ENCODE data around the gene FAM131B. TPM values are rescaled to one million over a fixed set of nuclear protein-coding genes. Genes with fewer than 3 reads are reported as not detected.

FAM131B gene
- polyA plus RNA-seq, 1 donor (not counting 4 experiments of a cell fraction or from before 2014, with no cell fraction given), result 0.21 TPM

- TF ChIP-seq, protein P1, sequence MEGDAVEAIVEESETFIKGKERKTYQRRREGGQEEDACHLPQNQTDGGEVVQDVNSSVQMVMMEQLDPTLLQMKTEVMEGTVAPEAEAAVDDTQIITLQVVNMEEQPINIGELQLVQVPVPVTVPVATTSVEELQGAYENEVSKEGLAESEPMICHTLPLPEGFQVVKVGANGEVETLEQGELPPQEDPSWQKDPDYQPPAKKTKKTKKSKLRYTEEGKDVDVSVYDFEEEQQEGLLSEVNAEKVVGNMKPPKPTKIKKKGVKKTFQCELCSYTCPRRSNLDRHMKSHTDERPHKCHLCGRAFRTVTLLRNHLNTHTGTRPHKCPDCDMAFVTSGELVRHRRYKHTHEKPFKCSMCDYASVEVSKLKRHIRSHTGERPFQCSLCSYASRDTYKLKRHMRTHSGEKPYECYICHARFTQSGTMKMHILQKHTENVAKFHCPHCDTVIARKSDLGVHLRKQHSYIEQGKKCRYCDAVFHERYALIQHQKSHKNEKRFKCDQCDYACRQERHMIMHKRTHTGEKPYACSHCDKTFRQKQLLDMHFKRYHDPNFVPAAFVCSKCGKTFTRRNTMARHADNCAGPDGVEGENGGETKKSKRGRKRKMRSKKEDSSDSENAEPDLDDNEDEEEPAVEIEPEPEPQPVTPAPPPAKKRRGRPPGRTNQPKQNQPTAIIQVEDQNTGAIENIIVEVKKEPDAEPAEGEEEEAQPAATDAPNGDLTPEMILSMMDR (optimal IDR thresholded peaks at IDR 0.05 in 1 of 3, IDR thresholded peaks at IDR 0.05 in 1 of 3, conservative IDR thresholded peaks at IDR 0.05 in 1 of 3; ENCODE audit: extremely low read depth in 1 of 3, insufficient read depth in 2 of 3, low read length in 3 of 3), result no peak
- TF ChIP-seq EZH2 (IDR thresholded peaks at IDR 0.05; ENCODE audit: low read length), result no peak
- Histone ChIP-seq H3K79me2 (ENCODE audit: control insufficient read depth, insufficient read depth, low read length) (no peaks in the 10 kb centered on the region), H3K27ac (ENCODE audit: control insufficient read depth, insufficient read depth, low read length) (no peak overlapping the region), H3K9ac (ENCODE audit: control insufficient read depth, extremely low read depth, insufficient read depth, low read length) (no peak overlapping the region), H2AFZ (ENCODE audit: control insufficient read depth, low read length) (no peak overlapping the region), H3K27me3 (ENCODE audit: control insufficient read depth, extremely low read depth, insufficient read depth, low read length) (peaks cover 12% of the 10 kb centered on the region), H3K36me3 (ENCODE audit: control insufficient read depth in 2 of 2, extremely low read depth in 1 of 2, insufficient read depth in 2 of 2, low read length in 2 of 2) (no peaks in the 10 kb centered on the region), H4K20me1 (ENCODE audit: control insufficient read depth, extremely low read depth, insufficient read depth, low read length) (no peaks in the 10 kb centered on the region), H3K9me1 (ENCODE audit: control insufficient read depth, extremely low read depth, insufficient read depth, low read length) (no peaks in the 10 kb centered on the region), H3K4me3 (ENCODE audit: control insufficient read depth in 2 of 3, extremely low read depth in 1 of 3, insufficient read depth in 2 of 3, low read depth in 1 of 3, low read length in 3 of 3) (no peak overlapping the region), H3K4me2 (ENCODE audit: control insufficient read depth, extremely low read depth, insufficient read depth, low read depth, low read length) (no peak overlapping the region), H3K9me3 (ENCODE audit: control insufficient read depth, low read depth, low read length) (no peaks in the 10 kb centered on the region), H3K4me1 (ENCODE audit: control insufficient read depth, extremely low read depth, insufficient read depth, low read length) (no peaks in the 10 kb centered on the region)
- dilution Hi-C loops (cut with MboI; ENCODE audit: extremely low pct_ligation_motif_present, low sequenced_read_pairs), result no loop called here
- FAIRE-seq (no peak), DNase-seq (ENCODE audit: low read depth, low spot score) (no peak)
These were observed 18.9 kb downstream of the FAM131B start for GRCh38 chr7:143343596-143343995.

DNA sequence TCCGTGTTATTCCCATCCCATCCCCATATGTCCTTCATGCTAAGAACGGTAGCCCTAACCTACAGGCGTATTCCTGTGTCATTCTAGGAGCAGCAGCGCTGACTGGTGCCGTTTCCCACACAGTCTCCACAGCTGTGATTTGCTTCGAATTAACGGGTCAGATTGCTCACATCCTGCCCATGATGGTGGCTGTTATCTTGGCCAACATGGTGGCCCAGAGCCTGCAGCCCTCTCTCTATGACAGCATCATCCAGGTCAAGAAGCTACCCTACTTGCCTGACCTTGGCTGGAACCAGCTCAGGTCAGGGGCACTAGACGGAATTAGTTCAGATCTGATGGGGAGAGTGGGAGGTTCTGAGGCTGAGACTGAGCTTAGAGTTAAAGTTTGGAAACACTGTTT lies 20.7 kb downstream of the FAM131B start:
- dilution Hi-C loops (cut with MboI; ENCODE audit: extremely low pct_ligation_motif_present, low sequenced_read_pairs), result no loop called here
- H3K27me3 ChIP-seq (ENCODE audit: control insufficient read depth, extremely low read depth, insufficient read depth, low read length), result peaks cover 11% of the 10 kb centered on the region
- H3K4me3 ChIP-seq (ENCODE audit: control insufficient read depth in 2 of 3, extremely low read depth in 1 of 3, insufficient read depth in 2 of 3, low read depth in 1 of 3, low read length in 3 of 3), result no peak overlapping the region
- H3K4me2 ChIP-seq (ENCODE audit: control insufficient read depth, extremely low read depth, insufficient read depth, low read depth, low read length), result no peak overlapping the region
- H3K36me3 ChIP-seq (ENCODE audit: control insufficient read depth in 2 of 2, extremely low read depth in 1 of 2, insufficient read depth in 2 of 2, low read length in 2 of 2), result no peaks in the 10 kb centered on the region
- no peak overlapping the region for H3K27ac ChIP-seq (ENCODE audit: control insufficient read depth, insufficient read depth, low read length)
- no peak for FAIRE-seq
- H3K9me3 ChIP-seq (ENCODE audit: control insufficient read depth, low read depth, low read length), result no peaks in the 10 kb centered on the region
- H4K20me1 ChIP-seq (ENCODE audit: control insufficient read depth, extremely low read depth, insufficient read depth, low read length), result no peaks in the 10 kb centered on the region
- no peaks in the 10 kb centered on the region for H3K4me1 ChIP-seq (ENCODE audit: control insufficient read depth, extremely low read depth, insufficient read depth, low read length)
- no peaks in the 10 kb centered on the region for H3K9me1 ChIP-seq (ENCODE audit: control insufficient read depth, extremely low read depth, insufficient read depth, low read length)
- DNase-seq (ENCODE audit: low read depth, low spot score), result no peak
- no peak overlapping the region for H3K9ac ChIP-seq (ENCODE audit: control insufficient read depth, extremely low read depth, insufficient read depth, low read length)
- H3K79me2 ChIP-seq (ENCODE audit: control insufficient read depth, insufficient read depth, low read length), result no peaks in the 10 kb centered on the region
- H2AFZ ChIP-seq (ENCODE audit: control insufficient read depth, low read length), result no peak overlapping the region
- TF ChIP-seq EZH2 (IDR thresholded peaks at IDR 0.05; ENCODE audit: low read length), result no peak
- TF ChIP-seq, protein P1 (optimal IDR thresholded peaks at IDR 0.05 in 1 of 3, IDR thresholded peaks at IDR 0.05 in 1 of 3, conservative IDR thresholded peaks at IDR 0.05 in 1 of 3; ENCODE audit: extremely low read depth in 1 of 3, insufficient read depth in 2 of 3, low read length in 3 of 3), result no peak
